ENCODE data around the gene FOXI3.
"Not testable (repeated sequence)": the region's sequence is repeated elsewhere in the genome, so short reads cannot be mapped to it uniquely, and the experiment has no call there.

Gene FOXI3

GRCh38 chr2:88442061-88442460 lies 10.4 kb downstream of the FOXI3 start:
- DNase-seq (ENCODE audit: low spot score), result no peak

GRCh38 chr2:88437010-88437409 lies 15.5 kb downstream of the FOXI3 start:
- DNase-seq (ENCODE audit: low spot score), result no peak

DNA sequence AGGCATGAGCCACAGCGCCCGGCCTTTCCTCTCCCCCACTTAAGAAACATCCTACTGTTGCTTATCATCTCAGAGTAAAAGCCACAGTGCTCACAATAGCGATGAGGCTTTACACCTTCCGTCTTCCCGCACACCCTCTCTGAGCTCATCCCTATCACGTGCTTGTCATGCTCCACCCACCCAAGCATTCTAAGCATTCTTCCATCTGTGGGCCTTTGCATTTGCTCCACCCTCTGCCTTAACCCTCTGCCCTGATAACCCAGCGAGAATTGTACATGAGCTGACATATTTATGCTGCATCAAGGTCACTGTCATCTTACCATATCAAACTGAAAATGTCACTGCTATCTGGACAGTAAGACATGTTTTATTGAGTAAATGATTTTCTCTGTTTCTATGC lies 22.6 kb downstream of the FOXI3 start:
- no peak for DNase-seq (ENCODE audit: low spot score)

DNA sequence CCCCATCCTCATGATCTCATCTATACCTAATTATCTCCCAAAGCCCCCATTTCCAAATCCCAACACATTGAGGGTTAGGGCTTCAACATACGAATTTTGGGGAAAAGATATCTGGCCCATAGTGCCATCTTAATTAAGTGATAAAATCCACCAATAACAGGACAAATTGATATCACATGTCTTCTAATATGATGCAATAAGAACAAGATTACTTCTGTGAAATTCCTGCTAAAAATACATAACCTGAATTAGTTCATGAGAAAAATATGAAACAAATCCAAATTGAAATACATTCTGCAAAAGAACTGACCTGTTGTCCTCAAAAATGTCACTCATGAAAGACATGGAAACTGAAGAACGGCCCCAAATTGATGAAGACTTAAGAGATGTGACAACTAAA lies 28.8 kb downstream of the FOXI3 start:
- no peak for DNase-seq (ENCODE audit: low spot score)

DNA sequence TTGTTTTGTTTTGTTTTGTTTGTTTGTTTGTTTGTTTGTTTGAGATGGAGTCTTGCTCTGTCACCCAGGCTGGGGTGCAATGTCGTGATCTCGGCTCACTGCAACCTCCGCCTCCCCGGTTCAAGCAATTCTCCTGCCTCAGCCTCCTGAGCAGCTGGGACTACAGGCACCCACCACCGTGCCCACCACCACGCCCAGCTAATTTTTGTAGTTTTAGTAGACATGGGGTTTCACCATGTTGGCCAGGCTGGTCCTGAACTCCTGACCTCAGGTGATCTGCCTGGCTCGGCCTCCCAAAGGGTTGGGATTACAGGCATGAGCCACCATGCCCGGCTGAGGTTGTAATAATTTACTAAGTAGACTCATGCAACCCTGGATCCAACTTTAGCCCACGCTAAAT lies 33.4 kb downstream of the FOXI3 start:
- DNase-seq (ENCODE audit: low spot score), result not testable (repeated sequence)

- no peak for DNase-seq (ENCODE audit: low spot score)
Observed at GRCh38 chr2:88416016-88416663, 36.4 kb downstream of the FOXI3 start.

DNA sequence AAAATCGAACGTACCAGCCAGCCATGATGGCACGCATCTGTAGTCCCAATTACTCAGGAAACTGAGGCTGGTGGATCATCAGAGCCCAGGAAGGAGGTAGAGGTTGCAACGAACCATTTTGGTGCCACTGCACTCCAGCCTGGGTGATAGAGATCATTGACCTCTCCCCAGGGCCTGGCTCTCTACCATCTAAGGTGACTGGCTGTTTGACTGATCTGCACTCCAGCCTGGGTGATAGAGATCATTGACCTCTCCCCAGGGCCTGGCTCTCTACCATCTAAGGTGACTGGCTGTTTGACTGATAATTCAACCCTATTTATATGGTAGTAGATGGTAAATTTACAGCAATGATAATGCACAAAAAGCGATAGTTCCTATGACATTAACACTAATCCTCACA lies 43.6 kb downstream of the FOXI3 start:
- DNase-seq (ENCODE audit: low spot score), result not testable (repeated sequence)

DNA sequence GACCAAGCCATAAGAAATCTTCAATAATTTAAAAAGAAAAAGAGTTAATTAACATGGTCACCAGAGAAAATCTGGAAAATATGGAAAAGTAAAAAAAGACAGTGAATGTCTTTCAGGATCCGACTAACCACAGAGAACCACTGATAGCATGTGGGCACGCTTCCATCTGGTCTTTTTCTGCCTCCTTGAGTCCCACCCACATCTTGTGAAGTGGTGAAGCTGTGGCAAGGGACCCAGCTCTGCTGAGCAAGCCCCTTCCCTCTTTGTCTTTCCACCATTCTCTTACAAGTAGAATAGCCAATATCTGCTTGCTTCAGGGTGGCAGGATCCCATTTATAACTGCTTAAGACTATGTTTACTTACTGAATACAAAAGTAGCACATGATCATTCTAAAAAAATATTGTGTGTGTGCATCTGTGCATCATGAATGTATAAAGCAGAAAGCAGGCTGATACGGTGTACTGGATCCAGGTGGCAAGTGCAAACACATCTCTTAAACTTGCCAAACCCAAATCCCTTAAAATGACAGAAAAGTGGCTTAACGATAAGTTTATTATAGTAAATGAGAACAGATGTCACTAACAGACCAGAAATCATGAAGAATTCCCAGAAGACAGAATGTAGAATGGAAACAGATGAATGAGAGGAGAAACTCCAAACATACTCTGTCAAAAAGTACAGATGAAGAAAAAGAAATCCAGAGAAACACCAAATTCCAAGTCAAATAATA lies 52.3 kb downstream of the FOXI3 start:
- no peak for DNase-seq (ENCODE audit: low spot score)

DNA sequence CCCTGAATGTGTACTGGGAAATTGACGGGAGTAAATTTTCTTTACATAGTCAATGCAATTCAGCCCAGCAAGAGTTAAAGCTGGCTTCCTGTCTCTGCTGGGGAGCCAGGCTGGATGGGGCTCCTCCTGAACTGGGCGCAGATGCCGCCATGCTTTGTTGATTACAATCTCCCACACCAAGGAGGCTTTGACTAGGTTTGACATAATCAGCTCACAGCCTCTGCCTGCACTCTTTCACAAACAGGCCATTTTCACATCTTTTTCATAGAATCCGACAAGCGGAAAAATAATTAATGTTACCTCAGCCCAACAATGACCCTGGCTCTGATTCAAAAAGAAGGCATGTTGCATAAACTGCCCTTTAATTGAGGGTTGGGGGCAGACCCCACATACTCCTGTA lies 54.3 kb downstream of the FOXI3 start:
- no peak for DNase-seq (ENCODE audit: low spot score)
